Choroid plexus epithelial cell (primary cell): ENCODE results near the gene FMNL2.
A peak's percentile ranks its signal among the peaks of the same experiment; 100 is the strongest.

Experiments used
- DNase-seq: peaks from one replicate; pipeline ENCODE4 v3.0.0-alpha.2; 2010; ENCODE audit warnings: low read depth
- H3K4me3 ChIP-seq: 2 replicates; pipeline ENCODE4 v1.5.1; 2011; ENCODE audit warnings: low read depth, mild to moderate bottlenecking, control low read depth, low read length, moderate library complexity
- CTCF ChIP-seq: conservative IDR thresholded peaks from 2 replicates; pipeline ENCODE4 v1.5.1; 2011; ENCODE audit warnings: low read depth, mild to moderate bottlenecking, control low read depth, inconsistent platforms, low read length, moderate library complexity

Gene FMNL2

GRCh38 chr2:152407806-152408205, 72.8 kb downstream of the FMNL2 start:
- TF ChIP-seq CTCF = no peak
- DNase-seq = no peak
- H3K4me3 ChIP-seq = no peak overlapping the region

GRCh38 chr2:152408254-152408653, 73.3 kb downstream of the FMNL2 start:
- TF ChIP-seq CTCF = no peak
- no peak for DNase-seq
- H3K4me3 ChIP-seq = no peak overlapping the region

- no peak overlapping the region for H3K4me3 ChIP-seq
- DNase-seq = no peak
- no peak for TF ChIP-seq CTCF
Observed at GRCh38 chr2:152409386-152410164, 74.6 kb downstream of the FMNL2 start.

- peak; percentile 79 for DNase-seq
- no peak overlapping the region for H3K4me3 ChIP-seq
- no peak for TF ChIP-seq CTCF
Observed at GRCh38 chr2:152410165-152410597, 75.2 kb downstream of the FMNL2 start.

GRCh38 chr2:152411154-152411553, 76.2 kb downstream of the FMNL2 start:
- no peak for TF ChIP-seq CTCF
- DNase-seq = peak; percentile 42
- H3K4me3 ChIP-seq = no peak overlapping the region

GRCh38 chr2:152413228-152414030, 78.5 kb downstream of the FMNL2 start:
- no peak for TF ChIP-seq CTCF
- no peak for DNase-seq

More at GRCh38 chr2:152413228-152414030, 78.5 kb downstream of the FMNL2 start:
- H3K4me3 ChIP-seq = no peak overlapping the region
